ENCODE measurements around the gene CHST6.

DNA sequence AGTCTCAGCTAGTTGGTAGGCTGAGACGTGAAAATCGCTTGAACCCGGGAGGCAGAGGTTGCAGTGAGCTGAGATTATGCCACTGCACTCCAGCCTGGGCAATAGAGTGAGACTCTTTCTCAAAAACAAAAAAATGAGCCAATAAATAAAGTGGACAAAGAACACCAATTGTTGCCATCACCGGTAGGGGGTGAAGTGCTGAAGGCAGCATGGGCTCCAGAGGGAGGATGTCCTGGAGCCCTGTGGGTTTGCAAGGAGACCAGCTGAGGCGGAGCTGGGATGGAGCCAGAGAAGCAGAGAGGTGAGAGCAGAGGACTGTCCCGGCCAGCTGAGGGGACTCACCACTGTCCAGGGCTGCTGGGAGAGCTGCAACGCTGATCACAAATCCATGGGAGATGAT, 13.8 kb downstream of the CHST6 start:
- no peak for TF ChIP-seq GATA2 (IDR thresholded peaks at IDR 0.05; ENCODE audit: low read depth, low read length)
- no peak for TF ChIP-seq GATA3 (IDR thresholded peaks at IDR 0.05; ENCODE audit: low read depth, low read length)
